PC-3 (cell line): Measurements from ENCODE around the gene EFHC1. TPM values are rescaled to one million over a fixed set of nuclear protein-coding genes. Genes with fewer than 3 reads are reported as not detected.
A peak's percentile ranks its signal among the peaks of the same experiment; 100 is the strongest.

ENCODE experiments used
- ATAC-seq: fragments of 200-7000 bp; cut with Tn5 transposase; 2 replicates; pipeline ENCODE4 v1.9.1; 2020; ENCODE audit warnings: mild to moderate bottlenecking, moderate library complexity
- BruUV-seq: library from RNA; stranded (reverse); fragments of 400-500 nt; replicated peaks from 2 replicates; lab custom pipeline; 2021; lab: Mats Ljungman, UMichigan
- CTCF ChIA-PET: fragments of 300-600 bp; sonication (Branson Sonifier 250); formaldehyde crosslinking; loops from one replicate; lab custom pipeline; 2022; ENCODE audit warnings: antibody characterized with exemption; lab: Charles Lee
- POLR2A ChIA-PET: fragments of 300-600 bp; sonication (Branson Sonifier 250); formaldehyde crosslinking; loops from one replicate; lab custom pipeline; 2022; ENCODE audit warnings: antibody characterized with exemption; ENCODE audit not compliant: unreplicated experiment; lab: Charles Lee
- DNase-seq: peaks from one replicate; pipeline ENCODE4 v3.0.0-alpha.2; 2015
- H2AFZ ChIP-seq: fragments of 300-600 bp; sonication (generic); 2 replicates; pipeline ENCODE4 v1.6.0; 2016; ENCODE audit warnings: antibody characterized with exemption, low read length
- H3F3A ChIP-seq: fragments of 300-600 bp; sonication (generic); one replicate; pipeline ENCODE4 v1.6.0; 2017; ENCODE audit warnings: antibody characterized with exemption, low read length, control low read depth, mild to moderate bottlenecking; ENCODE audit not compliant: unreplicated experiment
- H3K27ac ChIP-seq: fragments of 300-600 bp; sonication (generic); 2 replicates; pipeline ENCODE4 v1.5.1; 2016; ENCODE audit warnings: mild to moderate bottlenecking, low read length
- H3K27me3 ChIP-seq: fragments of 300-600 bp; sonication (generic); 2 replicates; pipeline ENCODE4 v1.6.1; 2016; ENCODE audit warnings: low read length, mixed read lengths
- H3K36me3 ChIP-seq: fragments of 300-600 bp; sonication (generic); 2 replicates; pipeline ENCODE4 v1.6.1; 2016; ENCODE audit warnings: low read depth, mixed run types, low read length, mixed read lengths
- H3K4me1 ChIP-seq: fragments of 300-600 bp; sonication (generic); 2 replicates; pipeline ENCODE4 v1.5.1; 2016; ENCODE audit warnings: low read length; ENCODE audit not compliant: insufficient read depth
- H3K4me2 ChIP-seq: fragments of 300-600 bp; sonication (generic); 2 replicates; pipeline ENCODE4 v1.6.0; 2016; ENCODE audit warnings: low read length
- H3K4me3 ChIP-seq: fragments of 300-600 bp; sonication (generic); 2 replicates; pipeline ENCODE4 v1.5.1; 2016; ENCODE audit warnings: mild to moderate bottlenecking, low read length, mixed read lengths
- H3K79me2 ChIP-seq: fragments of 300-600 bp; sonication (generic); 2 replicates; pipeline ENCODE4 v1.6.1; 2017; ENCODE audit warnings: low read length, mixed read lengths
- H3K9ac ChIP-seq: fragments of 300-600 bp; sonication (generic); 2 replicates; pipeline ENCODE4 v1.6.0; 2016; ENCODE audit warnings: mild to moderate bottlenecking, low read length
- H3K9me2 ChIP-seq: fragments of 300-600 bp; sonication (generic); replicated peaks from 2 replicates; pipeline ENCODE4 v1.6.1; 2016; ENCODE audit warnings: mixed run types, low read length, mixed read lengths
- H3K9me3 ChIP-seq: fragments of 300-600 bp; sonication (generic); 2 replicates; pipeline ENCODE4 v1.6.1; 2016; ENCODE audit warnings: low read length, mixed read lengths
- H4K20me1 ChIP-seq: fragments of 300-600 bp; sonication (generic); 2 replicates; pipeline ENCODE4 v1.6.1; 2016; ENCODE audit warnings: low read length, mixed read lengths
- CTCF ChIP-seq: fragments of 300-600 bp; sonication (generic); conservative IDR thresholded peaks from 2 replicates; pipeline ENCODE4 v1.5.1; 2017; ENCODE audit warnings: antibody characterized with exemption, low read depth, mild to moderate bottlenecking, low read length
- EZH2 ChIP-seq: fragments of 300-600 bp; sonication (generic); IDR thresholded peaks from one replicate; pipeline ENCODE4 v1.6.1; 2017; ENCODE audit warnings: antibody characterized with exemption, mild to moderate bottlenecking, low read length; ENCODE audit not compliant: unreplicated experiment
- EZH2phosphoT487 ChIP-seq: fragments of 300-600 bp; sonication (generic); IDR thresholded peaks from 2 replicates; pipeline ENCODE4 v1.6.1; 2018; ENCODE audit warnings: mild to moderate bottlenecking, antibody characterized with exemption, low read length, borderline replicate concordance
- intact Hi-C: fragments of 100-400 bp; cut with micrococcal nuclease; formaldehyde crosslinking; loops from 2 replicates; pipeline ENCODE4 v1.9.0; 2023
- total RNA-seq: library from RNA; depleted of rRNA; stranded (reverse); fragments of >200 nt; gene quantifications from 2 replicates; pipeline ENCODE4 v1.2.3, GENCODE V29; 2014

EFHC1 gene
- total RNA-seq, 1 experiment from 2014 or later = 22.4 TPM

GRCh38 chr6:52504782-52505136, 84.6 kb downstream of the EFHC1 start:
- Histone ChIP-seq H3K4me1 (peaks cover 34% of the 10 kb centered on the region), H4K20me1 (no peaks in the 10 kb centered on the region), H3K27ac (peak overlapping the region; percentile 65), H2AFZ (no peak overlapping the region), H3K4me3 (no peak overlapping the region), H3K4me2 (peak overlapping the region; percentile 76), H3K27me3 (no peaks in the 10 kb centered on the region), H3K79me2 (no peaks in the 10 kb centered on the region), H3K36me3 (peaks cover 25% of the 10 kb centered on the region), H3K9me3 (no peaks in the 10 kb centered on the region), H3K9ac (no peak overlapping the region), H3F3A (no peaks in the 10 kb centered on the region), H3K9me2 (no peaks in the 10 kb centered on the region)
- CTCF ChIA-PET = interaction anchor here (0.8 kb wide), 2 partner anchors 85 to 115 kb away, joined by 3 read pairs; no protein-coding TSS in a partner anchor
- POLR2A ChIA-PET = interaction anchor here (0.6 to 1.5 kb wide), 3 partner anchors 71 to 84 kb away, joined by 3 to 21 read pairs (median 11); no protein-coding TSS in a partner anchor
- ATAC-seq = no peak
- no peak for DNase-seq
- TF ChIP-seq EZH2phosphoT487 = no peak
- TF ChIP-seq EZH2 = no peak
- TF ChIP-seq CTCF = no peak
- intact Hi-C loops = loop anchor here (1.0 to 5.0 kb wide), 4 partner anchors 38 to 160 kb away; partner anchors contain the start of gene TRAM2
- BruUV-seq = TSS peak; percentile 42

GRCh38 chr6:52505726-52506409, 85.7 kb downstream of the EFHC1 start:
- no peak overlapping the region for H3K4me3 ChIP-seq
- no peak overlapping the region for H3K9ac ChIP-seq
- no peak for ATAC-seq
- H3K4me2 ChIP-seq = no peak overlapping the region
- H3K9me2 ChIP-seq = no peaks in the 10 kb centered on the region
- ChIA-PET POLR2A (no interaction called here), CTCF (interaction anchor here (0.6 kb wide), 1 partner anchor 45 kb away, joined by 3 read pairs; no protein-coding TSS in a partner anchor)
- DNase-seq = no peak
- no peaks in the 10 kb centered on the region for H3K79me2 ChIP-seq
- no peaks in the 10 kb centered on the region for H4K20me1 ChIP-seq
- no peak overlapping the region for H3K27ac ChIP-seq
- H3K4me1 ChIP-seq = peaks cover 34% of the 10 kb centered on the region
- intact Hi-C loops = loop anchor here (2.0 kb wide), 2 partner anchors 71 to 159 kb away; partner anchors contain the start of gene TRAM2
- no TSS peak for BruUV-seq
- no peaks in the 10 kb centered on the region for H3F3A ChIP-seq
- TF ChIP-seq EZH2 (no peak), CTCF (peak; percentile 27; the same call in 1 of the 2 replicates)
- peaks cover 25% of the 10 kb centered on the region for H3K36me3 ChIP-seq
- H3K27me3 ChIP-seq = no peaks in the 10 kb centered on the region
- H2AFZ ChIP-seq = no peak overlapping the region
- no peaks in the 10 kb centered on the region for H3K9me3 ChIP-seq

GRCh38 chr6:52506476-52506875, 86.3 kb downstream of the EFHC1 start:
- intact Hi-C loops = no loop called here
- no peak overlapping the region for H2AFZ ChIP-seq
- no peak overlapping the region for H3K4me2 ChIP-seq
- H3F3A ChIP-seq = no peaks in the 10 kb centered on the region
- no peak for TF ChIP-seq EZH2phosphoT487
- TF ChIP-seq CTCF = no peak
- TF ChIP-seq EZH2 = no peak
- ATAC-seq (no peak), DNase-seq (no peak)
- no peaks in the 10 kb centered on the region for H3K9me3 ChIP-seq
- H3K36me3 ChIP-seq = peaks cover 25% of the 10 kb centered on the region
- H3K4me1 ChIP-seq = peaks cover 37% of the 10 kb centered on the region
- ChIA-PET POLR2A (no interaction called here), CTCF (interaction anchor here (0.6 kb wide), 1 partner anchor 45 kb away, joined by 3 read pairs; no protein-coding TSS in a partner anchor)
- no peak overlapping the region for H3K9ac ChIP-seq
- no peaks in the 10 kb centered on the region for H3K27me3 ChIP-seq
- H4K20me1 ChIP-seq = no peaks in the 10 kb centered on the region
- H3K9me2 ChIP-seq = no peaks in the 10 kb centered on the region
- H3K4me3 ChIP-seq = no peak overlapping the region
- BruUV-seq = no TSS peak
- H3K27ac ChIP-seq = no peak overlapping the region
- no peaks in the 10 kb centered on the region for H3K79me2 ChIP-seq
